Stomach smooth muscle (tissue), 2 donors: ENCODE results near the gene ACAP3.
A peak's percentile ranks its signal among the peaks of the same experiment; 100 is the strongest.
"Not testable (repeated sequence)": the region's sequence is repeated elsewhere in the genome, so short reads cannot be mapped to it uniquely, and the experiment has no call there.

ENCODE experiments used
- H3K27ac ChIP-seq: one replicate; pipeline ENCODE4 v1.7.0; 2013; ENCODE audit warnings: mild to moderate bottlenecking, low read length, inconsistent platforms
- H3K27me3 ChIP-seq, 2 donors: one replicate each; pipeline ENCODE4 v1.7.0; 2013; ENCODE audit warnings: low read length in 2 of 2; ENCODE audit not compliant: insufficient read depth in 2 of 2, control insufficient read depth in 1 of 2
- H3K36me3 ChIP-seq, 2 donors: one replicate each; pipeline ENCODE4 v1.7.0; 2013; ENCODE audit warnings: low read length in 2 of 2; ENCODE audit not compliant: control insufficient read depth in 2 of 2, insufficient read depth in 2 of 2
- H3K4me1 ChIP-seq: one replicate; pipeline ENCODE4 v1.7.0; 2013; ENCODE audit warnings: low read length; ENCODE audit not compliant: control insufficient read depth, insufficient read depth
- H3K4me3 ChIP-seq, 2 donors: one replicate each; pipeline ENCODE4 v1.7.0; 2013; ENCODE audit warnings: low read length in 2 of 2
- H3K9ac ChIP-seq, 2 donors: one replicate each; pipeline ENCODE4 v1.7.0; 2013; ENCODE audit warnings: low read length in 2 of 2, mild to moderate bottlenecking in 1 of 2
- H3K9me3 ChIP-seq, 2 donors: one replicate each; pipeline ENCODE4 v1.7.0; 2013; ENCODE audit warnings: low read length in 2 of 2; ENCODE audit not compliant: control insufficient read depth in 2 of 2
- donor health status: healthy.
- donor health status: Pancreatic carcinoma.

Gene ACAP3

DNA sequence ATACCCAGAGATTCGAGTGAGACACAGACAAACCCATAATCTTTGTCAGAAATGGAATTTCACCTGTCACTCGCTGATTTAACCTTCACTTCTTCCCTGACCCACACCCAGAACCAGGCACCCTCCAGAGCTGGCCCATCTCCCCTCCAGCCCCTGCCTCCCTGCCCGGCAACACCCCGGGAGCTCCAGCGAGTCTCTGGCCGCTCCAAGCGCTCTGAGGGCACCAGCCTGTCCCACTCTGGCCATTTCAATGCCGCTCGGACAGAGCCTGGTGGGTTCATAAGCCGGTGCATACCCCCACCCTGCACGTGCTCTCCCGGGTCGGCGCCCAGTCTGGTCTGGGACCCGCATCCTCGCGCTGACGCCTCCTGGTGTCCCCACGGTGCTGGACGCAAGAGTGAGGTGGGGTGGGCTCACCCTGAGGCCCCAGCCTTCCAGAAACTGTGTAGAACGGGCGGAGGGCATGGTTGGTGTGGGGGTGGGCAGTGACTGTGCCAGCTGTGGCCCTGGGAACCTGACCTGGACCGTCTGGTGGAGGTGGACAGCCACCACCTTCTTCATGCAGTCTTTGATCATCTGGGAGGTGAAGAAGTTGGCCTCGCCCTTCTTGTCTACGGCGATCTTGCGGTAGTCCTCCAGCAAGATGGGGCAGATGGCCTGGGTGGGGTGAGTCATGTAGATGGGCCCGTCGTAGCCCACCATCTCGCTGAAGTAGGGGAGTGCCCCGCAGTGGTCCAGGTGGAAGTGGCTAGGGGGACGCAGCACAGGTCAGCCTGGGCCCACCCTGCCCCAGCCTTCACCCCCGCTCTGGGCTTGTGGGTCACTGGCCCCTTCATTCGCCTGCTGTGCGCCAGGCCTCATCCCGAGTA is 11.3 kb upstream of the ACAP3 start:
- peak overlapping the region; percentile 46 for H3K27ac ChIP-seq
- H3K9me3 ChIP-seq = no peaks in the 10 kb centered on the region
- H3K4me1 ChIP-seq = peaks cover 55% of the 10 kb centered on the region
- H3K36me3 ChIP-seq = peaks cover 15 to 16% of the 10 kb centered on the region in 2 donors
- no peak overlapping the region for H3K9ac ChIP-seq
- no peak overlapping the region for H3K4me3 ChIP-seq
- no peaks in the 10 kb centered on the region for H3K27me3 ChIP-seq

DNA sequence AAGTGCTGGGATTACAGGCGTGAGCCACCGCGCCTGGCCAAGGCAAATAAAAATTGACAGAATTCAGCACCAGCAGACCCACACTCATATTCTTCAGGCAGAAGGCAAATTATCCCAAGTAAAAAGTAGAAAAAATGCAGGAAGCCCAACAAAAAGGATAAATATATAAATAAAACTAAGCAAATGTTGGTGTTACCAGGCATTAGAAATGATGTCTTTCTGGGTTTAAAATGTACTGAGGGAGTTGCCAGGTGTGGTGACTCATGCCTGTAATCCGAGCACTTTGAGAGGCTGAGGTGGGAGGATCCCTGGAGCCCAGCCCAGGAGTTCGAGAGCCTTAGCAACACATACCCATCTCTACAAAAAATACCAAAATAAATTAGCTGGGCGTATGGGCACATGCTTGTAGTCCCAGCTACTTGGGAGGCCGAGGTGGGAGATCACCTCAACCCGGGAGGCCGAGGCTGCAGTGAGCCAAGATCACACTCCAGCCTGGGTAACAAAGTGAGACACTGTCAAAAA is 10.5 kb upstream of the ACAP3 start:
- Histone ChIP-seq H3K9ac (no peak overlapping the region), H3K27ac (peak overlapping the region; percentile 53), H3K9me3 (no peaks in the 10 kb centered on the region), H3K4me1 (peaks cover 50% of the 10 kb centered on the region), H3K4me3 (no peak overlapping the region), H3K36me3 (peaks cover 21 to 23% of the 10 kb centered on the region in 2 donors), H3K27me3 (no peaks in the 10 kb centered on the region)

DNA sequence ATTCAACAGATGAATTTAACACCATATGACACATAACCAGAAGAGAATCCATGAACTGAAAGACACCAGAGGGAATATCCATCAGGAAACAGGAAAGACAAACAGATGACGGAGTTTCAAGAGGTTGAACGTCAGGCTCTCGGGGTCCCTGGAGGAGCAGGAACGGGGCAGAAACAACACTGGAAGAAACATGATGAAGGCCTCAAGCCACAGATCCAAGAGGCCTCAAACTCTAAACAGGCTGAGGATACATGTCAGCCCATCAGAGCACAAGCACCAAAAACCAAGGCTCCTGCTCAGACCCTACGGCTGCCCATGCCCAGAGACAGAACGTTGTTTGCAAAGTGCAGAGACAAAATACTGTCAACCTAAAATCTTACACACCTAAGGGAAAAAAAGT is 9.7 kb upstream of the ACAP3 start:
- H3K4me1 ChIP-seq = peaks cover 44% of the 10 kb centered on the region
- H3K27ac ChIP-seq = no peak overlapping the region
- H3K36me3 ChIP-seq = peaks cover 21 to 31% of the 10 kb centered on the region in 2 donors
- H3K4me3 ChIP-seq = no peak overlapping the region
- no peaks in the 10 kb centered on the region for H3K9me3 ChIP-seq
- H3K27me3 ChIP-seq = no peaks in the 10 kb centered on the region
- H3K9ac ChIP-seq = no peak overlapping the region

DNA sequence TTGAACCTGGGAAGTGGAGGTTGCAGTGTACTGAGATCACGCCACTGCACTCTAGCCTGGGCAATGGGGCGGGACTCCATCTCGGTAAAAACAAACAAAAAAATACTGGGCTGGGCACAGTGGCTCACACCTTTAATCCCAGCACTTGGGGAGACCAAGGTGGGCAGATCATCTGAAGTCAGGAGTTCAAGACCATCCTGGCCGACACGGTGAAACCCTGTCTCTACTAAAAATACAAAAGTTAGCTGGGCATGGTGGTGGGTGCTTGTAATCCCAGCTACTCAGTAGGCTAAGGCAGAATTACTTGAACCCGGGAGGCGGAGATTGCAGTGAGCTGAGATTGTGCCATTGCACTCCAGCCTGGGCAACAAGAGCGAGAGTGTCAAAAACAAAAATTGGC is 8.5 kb upstream of the ACAP3 start:
- Histone ChIP-seq H3K4me1 (peaks cover 36% of the 10 kb centered on the region), H3K4me3 (peak overlapping the region in 1 of 2 donors; percentile 22), H3K36me3 (peaks cover 28 to 37% of the 10 kb centered on the region in 2 donors)
- H3K27me3 ChIP-seq, H3K9ac ChIP-seq, H3K27ac ChIP-seq, H3K9me3 ChIP-seq: not testable (repeated sequence)

DNA sequence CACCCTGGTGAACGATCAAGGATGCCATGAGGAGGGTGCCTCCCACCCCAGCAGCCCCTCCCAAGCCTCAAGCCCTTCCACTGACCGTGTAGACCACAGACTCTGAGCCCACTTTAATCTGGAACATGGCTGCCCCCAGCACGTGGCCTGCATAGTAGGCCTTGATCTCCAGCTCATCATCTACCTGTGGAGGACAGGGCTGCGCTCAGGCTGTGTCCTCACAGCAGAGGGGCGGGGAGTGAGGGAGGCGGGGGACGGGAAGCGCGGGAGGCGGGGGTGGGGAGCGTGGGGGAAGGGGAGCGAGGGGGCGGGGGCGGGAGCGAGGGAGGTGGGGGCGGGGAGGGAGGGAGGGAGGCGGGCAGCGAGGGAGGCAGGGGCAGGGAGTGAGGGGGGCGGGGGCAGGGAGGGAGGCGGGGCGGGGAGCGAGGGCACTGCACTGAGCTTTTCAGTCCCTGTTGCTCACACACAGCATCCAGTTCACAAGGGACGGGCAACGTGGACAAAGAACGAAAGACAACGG is 7.8 kb upstream of the ACAP3 start:
- Histone ChIP-seq H3K4me3 (no peak overlapping the region), H3K9ac (no peak overlapping the region), H3K9me3 (no peaks in the 10 kb centered on the region), H3K27me3 (no peaks in the 10 kb centered on the region), H3K36me3 (peaks cover 31 to 37% of the 10 kb centered on the region in 2 donors), H3K27ac (peak overlapping the region; percentile 11), H3K4me1 (peaks cover 29% of the 10 kb centered on the region)

DNA sequence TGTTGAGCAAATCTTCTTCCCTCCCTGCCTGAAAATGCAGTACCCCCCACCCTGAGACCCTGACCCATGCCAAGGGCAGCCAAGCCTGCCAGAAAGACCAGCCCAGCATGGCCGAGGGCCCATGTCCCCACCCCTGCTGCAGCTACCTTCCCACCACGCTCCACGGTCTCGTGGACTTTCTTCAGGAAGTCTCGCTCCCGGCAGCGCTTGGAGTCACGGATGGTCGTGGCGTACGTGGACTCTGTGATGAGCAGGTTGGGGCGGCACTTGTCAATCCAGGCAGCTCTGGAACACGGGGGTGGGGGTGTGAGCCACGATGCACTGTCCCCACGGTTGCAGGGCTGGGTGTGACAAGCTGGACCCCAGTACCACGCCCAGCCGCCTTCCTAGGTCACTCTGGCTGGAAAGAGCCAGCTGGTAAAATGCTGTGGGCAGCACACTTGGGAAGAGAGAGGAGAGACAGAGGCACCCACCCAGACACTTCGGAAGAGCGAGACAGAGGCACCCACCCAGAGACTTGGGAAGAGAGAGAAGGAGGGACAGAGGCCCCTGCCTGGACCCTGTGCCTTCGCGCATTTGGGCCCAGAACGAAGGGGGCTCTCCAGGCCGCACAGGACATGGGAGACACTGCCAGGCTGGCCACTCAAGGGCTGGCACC is 7.1 kb upstream of the ACAP3 start:
- no peak overlapping the region for H3K4me3 ChIP-seq
- no peaks in the 10 kb centered on the region for H3K9me3 ChIP-seq
- H3K4me1 ChIP-seq = peaks cover 27% of the 10 kb centered on the region
- H3K27me3 ChIP-seq = no peaks in the 10 kb centered on the region
- peaks cover 28 to 36% of the 10 kb centered on the region in 2 donors for H3K36me3 ChIP-seq
- H3K9ac ChIP-seq = no peak overlapping the region
- peak overlapping the region; percentile 11 for H3K27ac ChIP-seq

DNA sequence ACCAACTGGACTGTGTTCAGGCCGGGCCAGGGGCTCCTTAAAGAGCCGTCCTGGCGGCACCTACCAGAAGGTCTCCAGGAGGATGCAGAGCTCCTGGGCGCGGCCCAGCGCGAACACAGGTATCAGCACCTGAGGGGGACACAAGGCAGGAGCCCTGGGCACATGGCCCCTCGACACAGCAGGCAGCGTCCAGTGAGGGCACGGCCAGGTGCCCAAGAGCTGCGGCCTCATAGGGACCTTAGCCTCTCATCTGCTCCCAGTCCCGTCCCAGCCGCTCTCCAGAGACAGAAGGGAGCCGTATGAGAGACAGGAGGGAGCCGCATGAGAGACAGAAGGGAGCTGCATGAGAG is 6.5 kb upstream of the ACAP3 start:
- H3K4me1 ChIP-seq = peaks cover 31% of the 10 kb centered on the region
- H3K4me3 ChIP-seq = no peak overlapping the region
- no peaks in the 10 kb centered on the region for H3K27me3 ChIP-seq
- H3K27ac ChIP-seq = no peak overlapping the region
- no peak overlapping the region for H3K9ac ChIP-seq
- no peaks in the 10 kb centered on the region for H3K9me3 ChIP-seq
- H3K36me3 ChIP-seq = peaks cover 28 to 31% of the 10 kb centered on the region in 2 donors

DNA sequence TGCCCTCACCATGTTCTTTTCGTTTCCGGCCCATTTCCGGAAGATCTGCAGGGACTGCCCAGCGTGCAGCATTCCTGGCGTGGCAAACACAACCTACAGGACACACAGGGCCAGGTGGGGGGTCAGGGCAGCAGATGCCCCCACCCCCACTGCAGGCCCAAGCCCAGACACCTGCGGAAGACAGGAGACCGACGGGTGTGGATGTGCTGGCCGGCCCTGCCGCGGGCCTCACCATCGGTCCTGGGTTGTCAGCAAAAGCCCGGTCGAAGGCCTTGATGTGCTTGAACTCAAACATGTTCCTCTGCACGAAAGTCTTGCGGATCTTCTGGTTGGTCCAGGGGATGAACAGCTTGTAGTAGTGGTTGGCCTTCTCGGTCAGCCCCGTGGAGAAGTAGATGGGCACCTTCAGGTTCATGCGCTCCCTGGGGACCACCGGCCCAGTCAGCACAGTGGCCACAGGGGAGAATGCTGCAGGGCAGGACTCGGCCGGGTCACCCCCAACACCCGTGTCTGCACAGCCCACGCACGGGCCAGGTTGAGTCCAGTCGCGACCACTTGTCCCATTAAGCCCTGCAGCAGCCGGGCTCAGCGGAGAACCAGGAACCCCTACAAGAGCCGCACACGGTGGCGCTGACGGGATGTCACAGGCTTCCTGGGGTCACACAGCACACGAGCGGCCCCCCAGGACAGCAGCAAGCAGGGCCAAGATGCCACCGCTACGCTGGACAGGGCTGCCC is 5.9 kb upstream of the ACAP3 start:
- Histone ChIP-seq H3K9ac (no peak overlapping the region), H3K27ac (no peak overlapping the region), H3K27me3 (no peaks in the 10 kb centered on the region), H3K9me3 (no peaks in the 10 kb centered on the region), H3K36me3 (peaks cover 28 to 29% of the 10 kb centered on the region in 2 donors), H3K4me1 (peaks cover 31% of the 10 kb centered on the region), H3K4me3 (no peak overlapping the region)

DNA sequence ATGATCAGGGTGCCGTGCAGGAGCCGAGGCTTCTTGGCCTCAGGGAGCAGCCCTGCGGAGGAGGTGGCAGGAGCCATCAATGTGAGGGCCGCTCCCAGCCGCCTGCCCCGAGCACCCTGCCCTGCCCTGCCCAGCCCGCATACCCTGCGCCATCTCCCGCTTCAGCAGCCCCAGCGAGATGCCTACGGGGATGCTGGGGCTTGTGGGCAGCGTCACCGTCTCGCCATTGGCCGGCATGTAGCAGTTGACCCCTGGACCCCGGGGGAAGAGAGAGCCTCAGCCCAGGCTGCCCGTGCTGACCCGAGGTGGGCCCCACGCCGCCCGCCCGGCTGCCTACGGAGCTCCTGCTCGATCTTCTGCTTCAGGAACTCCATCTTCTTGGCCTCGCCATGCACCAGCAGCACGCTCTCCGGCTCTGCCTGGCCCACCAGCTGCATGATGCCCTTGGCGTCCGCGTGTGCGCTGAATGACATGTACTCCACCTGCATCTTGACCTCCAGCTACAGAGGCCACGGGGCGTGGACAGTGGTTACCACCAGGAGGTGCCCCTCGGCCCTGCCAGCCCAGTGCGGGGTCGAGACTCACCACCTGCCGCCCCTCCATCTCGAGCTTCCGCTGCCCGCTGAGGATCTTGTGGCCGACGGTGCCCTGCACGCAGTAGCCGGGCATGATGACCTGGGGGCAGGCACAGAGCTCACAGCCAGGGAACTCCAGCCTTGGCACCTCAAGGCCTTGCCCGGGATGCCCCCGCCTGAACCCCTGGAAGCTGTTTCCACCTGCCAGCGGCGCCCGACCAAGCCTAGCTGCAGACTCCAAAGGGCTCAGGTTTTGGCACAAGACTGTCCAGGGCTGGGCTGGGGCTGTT is 5.0 kb upstream of the ACAP3 start:
- Histone ChIP-seq H3K27me3 (no peaks in the 10 kb centered on the region), H3K36me3 (peaks cover 28 to 29% of the 10 kb centered on the region in 2 donors), H3K27ac (no peak overlapping the region), H3K9ac (no peak overlapping the region), H3K9me3 (no peaks in the 10 kb centered on the region), H3K4me3 (no peak overlapping the region), H3K4me1 (peaks cover 22% of the 10 kb centered on the region)
